ENCODE data around the gene PLBD2.

The PLBD2 gene

DNA sequence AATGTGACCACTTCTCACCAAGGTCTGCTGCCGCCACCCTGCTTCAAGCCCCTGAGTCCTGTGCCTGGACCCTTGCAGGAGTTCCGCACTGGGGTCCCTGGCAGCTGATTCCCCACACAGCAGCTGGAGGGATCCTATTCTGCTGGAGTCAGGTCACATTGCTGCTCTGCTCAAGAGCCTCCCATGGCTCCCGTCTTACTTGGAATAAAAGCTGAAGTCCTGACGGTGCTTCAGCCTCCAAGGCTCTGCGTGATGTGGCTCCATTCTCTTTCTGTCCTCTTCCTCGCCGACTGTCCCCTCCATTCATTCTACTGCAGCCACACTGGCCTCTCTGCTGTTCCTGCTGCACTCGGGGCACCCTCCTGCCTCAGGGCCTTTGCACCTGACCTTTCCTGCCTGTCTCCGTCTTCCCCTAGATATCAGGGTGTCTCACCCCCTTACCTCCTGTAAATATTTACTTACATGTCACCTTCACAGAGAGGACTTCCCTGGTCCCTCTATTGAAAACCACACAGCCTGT lies 56.2 kb downstream of the PLBD2 start:
- Histone ChIP-seq H3K27ac (ENCODE audit: low read length) (no peak overlapping the region), H3K4me1 (ENCODE audit: insufficient read depth, low read length) (no peaks in the 10 kb centered on the region), H4K20me1 (ENCODE audit: insufficient read depth, low read length) (no peaks in the 10 kb centered on the region), H3K27me3 (ENCODE audit: insufficient read depth, low read length, poor library complexity) (no peaks in the 10 kb centered on the region), H3K4me3 (ENCODE audit: low read depth in 1 of 2, low read length in 2 of 2) (no peak overlapping the region), H3K4me2 (ENCODE audit: insufficient read depth, low read length) (no peak overlapping the region), H3K9me3 (ENCODE audit: insufficient read depth, low read length, severe bottlenecking) (no peaks in the 10 kb centered on the region), H3K9ac (ENCODE audit: low read depth, low read length) (no peak overlapping the region), H3K79me2 (ENCODE audit: insufficient read depth, low read length) (no peaks in the 10 kb centered on the region), H2AFZ (ENCODE audit: low read depth, low read length) (no peak overlapping the region), H3K36me3 (ENCODE audit: insufficient read depth, low read length) (no peaks in the 10 kb centered on the region)
- ATAC-seq (ENCODE audit: insufficient read depth, low read depth) = no peak
- DNase-seq = no peak
- TF ChIP-seq EZH2 (IDR thresholded peaks at IDR 0.05; ENCODE audit: borderline replicate concordance, low read depth, low read length, severe bottlenecking) = no peak
- TF ChIP-seq, protein P1, sequence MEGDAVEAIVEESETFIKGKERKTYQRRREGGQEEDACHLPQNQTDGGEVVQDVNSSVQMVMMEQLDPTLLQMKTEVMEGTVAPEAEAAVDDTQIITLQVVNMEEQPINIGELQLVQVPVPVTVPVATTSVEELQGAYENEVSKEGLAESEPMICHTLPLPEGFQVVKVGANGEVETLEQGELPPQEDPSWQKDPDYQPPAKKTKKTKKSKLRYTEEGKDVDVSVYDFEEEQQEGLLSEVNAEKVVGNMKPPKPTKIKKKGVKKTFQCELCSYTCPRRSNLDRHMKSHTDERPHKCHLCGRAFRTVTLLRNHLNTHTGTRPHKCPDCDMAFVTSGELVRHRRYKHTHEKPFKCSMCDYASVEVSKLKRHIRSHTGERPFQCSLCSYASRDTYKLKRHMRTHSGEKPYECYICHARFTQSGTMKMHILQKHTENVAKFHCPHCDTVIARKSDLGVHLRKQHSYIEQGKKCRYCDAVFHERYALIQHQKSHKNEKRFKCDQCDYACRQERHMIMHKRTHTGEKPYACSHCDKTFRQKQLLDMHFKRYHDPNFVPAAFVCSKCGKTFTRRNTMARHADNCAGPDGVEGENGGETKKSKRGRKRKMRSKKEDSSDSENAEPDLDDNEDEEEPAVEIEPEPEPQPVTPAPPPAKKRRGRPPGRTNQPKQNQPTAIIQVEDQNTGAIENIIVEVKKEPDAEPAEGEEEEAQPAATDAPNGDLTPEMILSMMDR (IDR thresholded peaks at IDR 0.05; ENCODE audit: borderline replicate concordance, extremely low read depth, low read length, poor library complexity, severe bottlenecking) = no peak

DNA sequence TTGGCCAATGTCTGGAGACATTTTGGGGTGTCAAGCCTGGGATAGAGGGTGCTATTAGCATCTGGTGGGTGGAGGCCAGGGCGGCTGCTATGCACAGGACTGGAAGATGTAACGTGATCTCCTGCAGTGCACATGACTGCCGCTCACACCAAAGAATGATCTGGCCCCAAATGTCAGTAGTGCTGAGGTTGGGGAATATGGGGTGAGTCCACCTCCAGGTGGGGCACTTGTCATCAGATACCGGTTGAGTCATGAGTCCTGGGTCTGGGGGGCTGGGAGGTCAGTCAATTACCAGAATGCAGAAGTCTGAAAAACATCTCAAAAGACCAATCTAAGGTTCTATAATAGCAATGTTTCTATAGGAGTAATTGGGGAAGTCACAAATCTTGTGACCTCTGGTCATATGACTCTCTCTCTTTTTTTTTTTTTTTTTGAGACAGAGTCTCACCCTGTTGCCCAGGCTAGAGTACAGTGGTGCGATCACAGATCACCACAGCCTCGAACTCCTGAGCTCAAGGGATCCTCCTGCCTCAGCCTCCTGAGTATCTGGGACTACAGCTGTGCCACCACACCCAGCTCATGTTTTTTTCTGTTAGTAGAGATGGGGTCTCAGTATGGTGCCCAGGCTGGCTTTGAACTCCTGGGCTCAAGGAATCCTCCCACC lies 57.8 kb downstream of the PLBD2 start:
- Histone ChIP-seq H4K20me1 (ENCODE audit: insufficient read depth, low read length) (no peaks in the 10 kb centered on the region), H3K27ac (ENCODE audit: low read length) (no peak overlapping the region), H3K36me3 (ENCODE audit: insufficient read depth, low read length) (no peaks in the 10 kb centered on the region), H3K79me2 (ENCODE audit: insufficient read depth, low read length) (no peaks in the 10 kb centered on the region), H2AFZ (ENCODE audit: low read depth, low read length) (no peak overlapping the region), H3K4me2 (ENCODE audit: insufficient read depth, low read length) (no peak overlapping the region), H3K4me3 (ENCODE audit: low read depth in 1 of 2, low read length in 2 of 2) (no peak overlapping the region), H3K9ac (ENCODE audit: low read depth, low read length) (no peak overlapping the region), H3K27me3 (ENCODE audit: insufficient read depth, low read length, poor library complexity) (no peaks in the 10 kb centered on the region), H3K4me1 (ENCODE audit: insufficient read depth, low read length) (no peaks in the 10 kb centered on the region), H3K9me3 (ENCODE audit: insufficient read depth, low read length, severe bottlenecking) (no peaks in the 10 kb centered on the region)
- DNase-seq (no peak), ATAC-seq (ENCODE audit: insufficient read depth, low read depth) (no peak)
- TF ChIP-seq EZH2 (IDR thresholded peaks at IDR 0.05; ENCODE audit: borderline replicate concordance, low read depth, low read length, severe bottlenecking) = no peak

DNA sequence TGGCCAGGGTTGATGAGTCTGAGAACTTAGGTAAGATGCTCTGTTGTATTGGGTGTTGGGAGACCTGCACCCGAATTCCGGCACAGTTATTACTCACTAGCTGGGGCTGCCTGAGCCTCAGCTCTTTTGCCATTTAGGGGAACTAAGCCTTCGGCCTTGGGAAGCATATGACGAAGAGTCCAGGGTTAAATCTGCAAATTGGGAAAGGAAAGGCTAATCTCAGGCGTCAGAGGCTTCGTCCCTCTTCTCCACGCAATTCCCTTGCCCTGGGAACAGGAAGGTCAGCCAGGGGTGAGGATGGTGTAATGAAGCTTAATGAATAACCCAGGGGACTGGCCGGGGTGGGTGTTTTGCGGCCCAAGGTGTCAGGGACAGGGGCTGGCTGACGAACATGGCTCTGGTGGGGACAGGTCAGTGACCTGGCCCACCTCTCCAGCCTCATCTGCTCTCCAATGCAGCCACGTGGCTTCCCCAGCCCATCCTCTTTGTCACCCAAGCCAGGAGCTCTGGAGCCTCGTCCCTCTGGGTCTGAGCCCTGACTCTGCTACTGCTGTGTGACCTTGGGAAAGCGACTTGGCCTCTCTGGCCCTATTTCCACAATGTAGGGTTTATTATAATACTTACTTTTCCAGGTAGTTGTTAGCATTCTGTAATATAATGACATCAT lies 60.0 kb downstream of the PLBD2 start:
- Histone ChIP-seq H3K27me3 (ENCODE audit: insufficient read depth, low read length, poor library complexity) (no peaks in the 10 kb centered on the region), H3K27ac (ENCODE audit: low read length) (no peak overlapping the region), H4K20me1 (ENCODE audit: insufficient read depth, low read length) (no peaks in the 10 kb centered on the region), H3K79me2 (ENCODE audit: insufficient read depth, low read length) (no peaks in the 10 kb centered on the region), H3K4me2 (ENCODE audit: insufficient read depth, low read length) (no peak overlapping the region), H3K36me3 (ENCODE audit: insufficient read depth, low read length) (no peaks in the 10 kb centered on the region), H3K9ac (ENCODE audit: low read depth, low read length) (no peak overlapping the region), H3K4me3 (ENCODE audit: low read depth in 1 of 2, low read length in 2 of 2) (no peak overlapping the region), H2AFZ (ENCODE audit: low read depth, low read length) (no peak overlapping the region), H3K9me3 (ENCODE audit: insufficient read depth, low read length, severe bottlenecking) (no peaks in the 10 kb centered on the region), H3K4me1 (ENCODE audit: insufficient read depth, low read length) (0 out of 2 replicates have a peak, but pooled peaks cover 3% of the 10 kb centered on the region)
- ATAC-seq (ENCODE audit: insufficient read depth, low read depth) (no peak), DNase-seq (no peak)
- no peak for TF ChIP-seq EZH2 (IDR thresholded peaks at IDR 0.05; ENCODE audit: borderline replicate concordance, low read depth, low read length, severe bottlenecking)
- TF ChIP-seq, protein P1 (IDR thresholded peaks at IDR 0.05; ENCODE audit: borderline replicate concordance, extremely low read depth, low read length, poor library complexity, severe bottlenecking) = no peak

DNA sequence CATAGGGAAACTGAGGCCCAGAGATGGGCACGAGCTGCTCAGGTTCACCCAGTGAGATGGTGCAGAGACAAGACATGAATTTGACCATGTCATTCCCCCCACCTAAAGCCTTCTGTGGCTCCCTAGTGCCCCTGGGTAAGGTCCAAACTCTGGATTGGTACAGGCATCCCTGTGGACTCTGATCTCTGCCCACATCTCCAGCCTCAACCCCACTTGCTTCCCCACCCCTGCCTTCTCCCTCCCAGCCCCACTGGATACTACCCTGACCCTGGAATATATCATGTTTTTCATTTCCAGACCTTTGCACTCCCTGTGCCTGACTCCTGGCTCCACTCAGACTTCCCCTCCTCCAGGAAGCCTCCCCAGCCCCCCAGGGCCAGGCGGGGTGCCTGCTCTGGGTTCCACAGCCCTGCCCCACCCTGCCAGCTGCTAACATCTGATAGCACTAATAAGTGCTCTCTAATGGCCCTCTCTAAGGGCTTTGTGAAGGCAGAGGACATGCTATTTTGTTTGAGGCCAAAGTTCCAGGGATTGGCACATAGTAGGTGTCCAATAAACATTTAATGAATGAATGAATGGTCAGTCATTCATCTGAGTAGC lies 62.7 kb downstream of the PLBD2 start:
- TF ChIP-seq EZH2 (IDR thresholded peaks at IDR 0.05; ENCODE audit: borderline replicate concordance, low read depth, low read length, severe bottlenecking) = no peak
- TF ChIP-seq, protein P1 (IDR thresholded peaks at IDR 0.05; ENCODE audit: borderline replicate concordance, extremely low read depth, low read length, poor library complexity, severe bottlenecking) = no peak
- Histone ChIP-seq H3K9me3 (ENCODE audit: insufficient read depth, low read length, severe bottlenecking) (no peaks in the 10 kb centered on the region), H2AFZ (ENCODE audit: low read depth, low read length) (no peak overlapping the region), H3K36me3 (ENCODE audit: insufficient read depth, low read length) (no peaks in the 10 kb centered on the region), H3K4me2 (ENCODE audit: insufficient read depth, low read length) (no peak overlapping the region), H3K27ac (ENCODE audit: low read length) (no peak overlapping the region), H3K4me3 (ENCODE audit: low read depth in 1 of 2, low read length in 2 of 2) (no peak overlapping the region), H3K4me1 (ENCODE audit: insufficient read depth, low read length) (0 out of 2 replicates have a peak, but pooled peaks cover 3% of the 10 kb centered on the region), H3K79me2 (ENCODE audit: insufficient read depth, low read length) (no peaks in the 10 kb centered on the region), H3K27me3 (ENCODE audit: insufficient read depth, low read length, poor library complexity) (no peaks in the 10 kb centered on the region), H3K9ac (ENCODE audit: low read depth, low read length) (no peak overlapping the region), H4K20me1 (ENCODE audit: insufficient read depth, low read length) (no peaks in the 10 kb centered on the region)
- DNase-seq = no peak
- no peak for ATAC-seq (ENCODE audit: insufficient read depth, low read depth)
